ENCODE measurements around the gene TET1.

- TF ChIP-seq EZH2 (IDR thresholded peaks at IDR 0.05; ENCODE audit: low read depth) (no peak), CTCF (conservative IDR thresholded peaks at IDR 0.05) (no peak)
These were observed 108.8 kb downstream of the TET1 start for GRCh38 chr10:68668972-68669371.

Measured in PC-9 (cell line).